Measurements from ENCODE around the gene COL27A1.

The COL27A1 gene

GRCh38 chr9:114343471-114344187 lies 188.3 kb downstream of the COL27A1 start:
- DNase-seq (ENCODE audit: low read depth): no peak

GRCh38 chr9:114344188-114344566 lies 188.8 kb downstream of the COL27A1 start:
- no peak for DNase-seq (ENCODE audit: low read depth)

GRCh38 chr9:114344692-114345091 lies 189.4 kb downstream of the COL27A1 start:
- DNase-seq (ENCODE audit: low read depth): no peak

DNA sequence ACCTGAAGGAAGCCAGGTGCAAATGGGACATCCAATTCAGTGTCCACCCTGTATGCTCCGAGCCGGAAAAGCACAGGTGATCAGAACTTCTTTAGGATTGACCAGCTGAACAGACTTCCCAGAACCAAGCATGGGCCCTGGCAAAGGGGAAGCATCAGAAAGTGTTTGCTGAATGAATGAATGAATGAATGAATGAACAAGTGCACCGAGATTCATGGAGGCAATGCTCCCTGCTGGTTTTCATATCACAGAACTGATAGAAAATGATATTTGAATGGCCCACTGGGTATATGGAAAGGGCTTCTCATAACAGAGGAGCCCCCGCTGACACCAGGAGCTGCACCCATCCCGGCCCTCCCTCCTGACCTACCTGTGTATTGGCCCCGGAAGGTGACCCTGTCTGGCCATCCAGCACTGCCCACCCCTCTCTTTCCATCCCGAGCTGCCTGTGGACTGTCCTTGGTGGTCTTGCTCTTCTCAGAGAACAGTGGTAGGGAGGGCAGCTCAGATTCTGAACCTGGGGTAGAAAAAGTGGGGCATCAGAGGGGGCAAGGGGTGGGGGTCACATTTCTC lies 190.2 kb downstream of the COL27A1 start:
- DNase-seq (ENCODE audit: low read depth): no peak

DNA sequence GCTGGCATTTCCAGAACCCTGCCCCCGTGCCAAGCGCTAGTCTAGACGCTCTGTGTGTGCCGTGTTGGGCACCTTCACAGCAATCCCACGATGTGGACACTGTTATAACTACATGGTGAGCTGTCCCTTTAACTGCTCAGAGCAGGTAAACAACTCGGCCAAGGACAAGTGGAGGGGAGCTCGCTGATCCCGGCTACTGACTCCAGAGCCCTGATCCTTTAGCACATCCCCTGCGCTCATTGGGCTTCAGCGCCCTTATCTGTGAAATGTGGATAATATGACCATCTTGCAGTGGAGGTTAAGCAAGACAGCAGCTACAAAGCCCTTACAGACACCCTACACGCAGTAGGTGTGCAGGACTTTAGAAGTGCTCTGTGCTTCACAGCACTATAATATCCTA lies 190.8 kb downstream of the COL27A1 start:
- DNase-seq (ENCODE audit: low read depth): no peak

- DNase-seq (ENCODE audit: low read depth): no peak
These were observed 192.3 kb downstream of the COL27A1 start for GRCh38 chr9:114347675-114348074.

DNA sequence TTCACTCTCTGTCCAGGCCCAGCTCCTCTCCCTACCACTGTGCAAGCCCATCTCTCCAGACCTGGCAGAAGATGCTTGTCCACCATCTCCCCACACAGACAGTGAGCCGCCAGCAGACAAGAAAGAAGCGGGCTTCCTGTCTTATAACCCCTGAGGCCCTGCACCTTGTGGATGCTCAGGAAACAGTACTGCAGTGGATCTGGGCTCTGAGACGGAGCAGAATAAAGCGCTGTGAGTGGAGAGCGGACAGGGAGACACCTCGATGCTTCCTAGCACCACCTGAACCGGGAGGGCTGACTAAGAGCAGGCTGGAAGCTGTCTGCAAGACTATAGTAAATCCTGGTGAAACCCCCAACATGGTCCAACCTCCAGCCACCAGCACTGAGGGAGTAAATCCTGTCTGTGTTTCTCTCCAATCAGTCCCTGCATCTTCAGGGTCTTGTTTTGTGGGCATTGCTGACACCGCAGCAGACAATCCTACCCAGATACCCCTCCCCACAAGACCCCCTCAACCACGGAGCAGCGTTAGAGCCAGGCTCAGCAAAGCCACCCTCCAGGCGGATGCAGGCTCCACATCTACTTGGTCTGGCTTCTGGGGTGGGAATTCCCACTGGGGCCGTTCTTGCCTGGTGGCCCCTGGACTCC lies 193.0 kb downstream of the COL27A1 start:
- no peak for DNase-seq (ENCODE audit: low read depth)

GRCh38 chr9:114348906-114349482 lies 193.7 kb downstream of the COL27A1 start:
- peak; percentile 64 for DNase-seq (ENCODE audit: low read depth)

GRCh38 chr9:114349713-114350480 lies 194.6 kb downstream of the COL27A1 start:
- DNase-seq (ENCODE audit: low read depth): no peak

DNA sequence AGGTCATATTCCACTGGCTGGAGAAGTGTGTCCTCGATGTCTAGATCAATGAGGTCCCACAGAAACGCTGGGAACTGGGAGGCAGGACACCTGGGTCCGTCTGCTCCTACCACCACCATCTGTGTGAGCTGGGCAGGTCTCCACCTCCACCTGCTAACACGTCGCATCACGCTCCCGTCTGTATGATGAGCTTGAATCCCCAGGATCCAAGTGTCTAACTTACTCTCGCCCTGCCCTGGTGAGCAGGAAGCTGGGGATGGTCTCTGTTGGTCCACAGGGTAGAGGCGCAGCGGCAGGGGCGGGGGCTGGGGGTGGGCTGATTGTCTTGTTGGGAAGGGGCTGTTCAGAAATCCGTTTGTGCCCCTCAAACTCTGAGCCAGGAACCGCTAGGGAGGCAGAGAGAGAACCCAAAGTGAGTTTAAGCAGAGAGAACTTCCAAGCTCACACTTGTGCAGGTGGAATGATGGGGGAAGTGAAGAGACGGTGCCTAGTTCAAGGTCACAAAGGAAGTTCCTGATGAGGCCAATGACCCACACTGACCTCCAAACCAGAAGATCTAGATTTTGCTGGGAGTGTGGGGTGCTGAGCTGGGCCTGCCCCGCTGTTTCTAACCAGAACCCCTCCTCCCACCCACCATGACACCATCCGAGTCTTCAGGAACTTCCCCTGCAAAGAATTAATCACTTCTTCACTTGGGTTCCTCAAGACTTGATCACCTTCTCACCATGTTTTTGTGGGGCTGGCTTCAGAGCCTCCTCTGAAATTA lies 195.5 kb downstream of the COL27A1 start:
- no peak for DNase-seq (ENCODE audit: low read depth)

GRCh38 chr9:114351932-114352331 lies 196.6 kb downstream of the COL27A1 start:
- no peak for DNase-seq (ENCODE audit: low read depth)

DNA sequence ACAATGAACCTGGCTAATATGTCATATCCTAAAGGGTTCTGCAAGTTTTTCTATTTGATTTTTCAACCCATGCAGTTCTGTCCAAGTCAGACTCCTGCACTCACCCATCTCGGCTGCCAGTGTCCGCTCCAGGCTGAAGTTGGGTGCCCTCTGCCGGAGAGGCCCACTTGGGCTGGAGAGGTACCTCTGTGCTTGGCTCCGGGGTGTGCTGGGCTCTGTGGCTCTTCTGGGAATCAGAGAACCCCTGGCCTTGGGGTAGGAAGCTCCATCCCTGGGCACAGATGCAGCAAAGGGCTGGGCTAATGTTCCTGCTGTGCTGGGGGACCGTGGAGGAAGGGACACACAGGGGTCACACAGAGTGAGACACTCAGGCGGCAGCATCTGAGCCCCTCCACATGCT lies 200.5 kb downstream of the COL27A1 start:
- DNase-seq (ENCODE audit: low read depth): no peak

DNA sequence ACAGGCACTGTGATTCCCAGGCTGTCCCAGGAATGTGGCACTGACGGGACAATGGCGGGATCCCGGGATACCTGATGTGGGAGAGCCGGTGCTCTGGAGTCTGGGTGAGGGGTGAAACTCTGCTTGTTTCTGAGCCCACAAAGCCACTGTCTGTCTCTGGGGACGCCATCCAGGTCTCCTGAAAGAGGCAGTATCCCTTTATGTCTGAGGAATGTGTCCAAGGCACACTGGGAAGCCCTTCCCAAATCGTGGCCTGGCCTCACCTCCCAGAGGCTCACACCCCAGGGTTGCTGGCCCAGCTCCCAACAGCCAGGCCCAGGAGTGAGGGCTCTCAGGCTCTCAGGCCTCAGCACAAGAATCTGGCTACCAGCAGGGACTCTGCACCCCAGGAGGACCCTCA lies 201.5 kb downstream of the COL27A1 start:
- no peak for DNase-seq (ENCODE audit: low read depth)

- no peak for DNase-seq (ENCODE audit: low read depth)
These were observed 202.0 kb downstream of the COL27A1 start for GRCh38 chr9:114357360-114357759.

DNA sequence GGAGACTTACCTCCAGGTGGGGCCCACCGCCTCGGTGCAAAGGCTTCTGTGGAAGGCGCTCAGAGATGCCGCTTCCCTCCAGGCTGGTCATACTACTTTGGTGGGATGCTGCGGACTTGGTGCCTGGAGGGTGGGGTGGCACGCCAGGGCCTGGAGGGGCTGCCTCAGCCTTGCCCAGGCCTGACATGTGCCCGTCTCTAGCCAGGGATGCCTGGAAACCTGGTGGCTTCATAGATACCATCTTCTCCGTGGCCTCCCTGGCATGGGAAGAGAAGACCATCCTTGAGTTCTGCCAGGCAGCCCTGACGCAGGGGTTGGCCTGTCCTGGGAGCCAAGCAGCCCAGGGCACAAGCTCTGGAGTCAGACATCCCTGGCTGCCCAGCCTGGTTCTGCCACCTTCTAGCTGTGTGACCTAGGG lies 202.6 kb downstream of the COL27A1 start:
- no peak for DNase-seq (ENCODE audit: low read depth)

DNA sequence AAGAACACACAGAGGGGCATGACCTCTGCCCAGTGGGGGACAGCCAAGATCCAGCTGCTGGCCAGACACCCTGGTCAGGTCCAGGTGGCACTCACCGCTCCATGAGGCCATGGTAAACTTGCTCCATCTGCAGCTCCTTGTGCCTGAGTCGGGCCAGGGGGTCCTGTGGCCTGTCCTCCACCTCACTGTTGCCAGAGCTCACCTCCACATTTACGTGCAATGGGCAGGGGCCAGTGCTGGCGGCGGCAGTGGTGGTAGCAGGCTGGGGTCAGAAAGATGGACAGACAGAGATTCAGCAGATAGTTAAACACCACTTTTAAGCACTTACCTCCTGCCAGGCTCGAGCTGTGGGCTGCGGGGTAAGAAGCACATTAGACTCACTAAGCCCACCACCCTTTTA lies 204.5 kb downstream of the COL27A1 start:
- DNase-seq (ENCODE audit: low read depth): no peak

GRCh38 chr9:114361542-114361941 lies 206.2 kb downstream of the COL27A1 start:
- no peak for DNase-seq (ENCODE audit: low read depth)

Measured in activated gamma-delta T cell treated with anti-CD3 and anti-CD28 coated beads, Interleukin-2, amount 50 U/mL, for 16 hours (primary cell).